NCI-H446 (cell line): ENCODE measurements around the gene DLGAP1.
A peak's percentile ranks its signal among the peaks of the same experiment; 100 is the strongest.
"Not testable (repeated sequence)": the region's sequence is repeated elsewhere in the genome, so short reads cannot be mapped to it uniquely, and the experiment has no call there.

ENCODE experiments used
- DNase-seq, 2 experiments: peaks; one replicate each; lab custom pipeline; 2025; lab: John Stamatoyannopoulos, UW

DLGAP1 gene

DNA sequence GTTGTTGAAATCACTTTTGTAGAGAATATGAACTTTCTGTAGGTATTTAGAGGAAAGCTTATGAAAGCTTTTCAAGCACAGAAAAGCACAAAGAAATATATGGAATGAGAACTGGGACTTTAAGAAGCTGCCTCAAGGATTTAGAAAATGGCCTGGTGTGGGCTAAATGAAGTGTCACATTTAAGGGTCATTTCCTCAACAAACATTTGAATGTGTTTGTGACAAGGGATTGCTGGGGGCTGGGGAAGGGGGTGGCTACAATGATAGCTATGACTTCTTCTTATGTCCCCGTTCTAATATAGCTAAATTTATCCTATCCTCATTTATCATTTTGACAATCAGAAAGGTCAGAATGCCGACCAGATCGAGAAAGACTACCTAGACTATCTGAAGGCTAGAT lies 69.2 kb downstream of the DLGAP1 start:
- no peak for DNase-seq

DNA sequence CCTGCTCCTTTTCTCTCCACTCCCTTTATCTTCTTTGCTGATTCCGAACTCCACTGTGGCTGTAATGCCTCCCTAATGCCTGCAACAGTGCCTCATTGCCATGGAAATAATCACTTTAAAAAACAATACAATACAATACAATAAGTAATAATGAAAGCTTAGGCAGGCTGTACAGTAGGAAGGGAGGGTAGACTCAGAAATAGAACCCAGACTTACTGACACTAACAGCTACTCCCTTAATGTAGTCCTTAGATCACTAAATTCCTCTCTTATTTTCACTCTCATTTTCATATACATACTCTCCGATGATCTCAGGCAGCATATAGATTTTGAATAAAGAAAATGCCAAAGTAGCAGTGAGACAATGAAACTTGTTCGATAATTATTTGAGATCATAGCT lies 70.2 kb downstream of the DLGAP1 start:
- no peak for DNase-seq

DNA sequence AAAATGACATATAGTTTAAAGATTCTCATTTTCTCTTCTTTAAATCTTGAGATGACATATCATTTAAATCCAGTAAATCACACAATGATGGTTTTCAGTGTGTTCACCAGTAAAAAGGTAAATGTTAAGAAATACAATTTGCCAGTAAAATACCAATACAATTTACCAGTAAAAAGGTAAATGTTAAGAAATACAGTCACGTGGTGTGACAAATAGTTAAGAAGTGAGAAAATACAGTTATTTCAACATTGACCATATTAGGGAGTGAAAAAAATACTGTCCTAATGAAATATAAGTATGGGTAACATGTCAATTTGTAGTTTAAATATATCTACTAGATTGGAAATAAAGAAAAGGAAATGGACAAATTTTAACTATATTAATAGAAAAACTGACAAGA lies 80.5 kb downstream of the DLGAP1 start:
- no peak for DNase-seq

DNA sequence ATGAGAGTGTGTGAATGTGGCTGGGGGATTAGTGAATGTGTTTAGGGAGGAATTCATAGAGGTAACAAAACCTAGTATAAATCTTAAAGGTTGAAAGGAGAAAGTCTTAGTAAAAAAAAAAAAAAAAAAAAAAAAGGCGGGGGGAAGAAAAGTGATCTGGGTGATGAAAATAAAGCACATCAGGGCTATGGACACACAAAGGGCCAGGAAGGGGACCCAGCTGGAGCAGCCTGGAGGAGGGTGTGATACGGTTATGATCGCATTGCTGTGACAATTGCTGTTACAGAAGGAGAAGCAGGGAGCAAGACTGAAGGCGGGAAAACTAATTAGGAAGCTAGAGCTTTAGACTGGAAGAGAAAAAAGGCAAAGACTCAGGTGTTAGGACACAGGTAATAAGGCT lies 85.4 kb downstream of the DLGAP1 start:
- no peak for DNase-seq

DNA sequence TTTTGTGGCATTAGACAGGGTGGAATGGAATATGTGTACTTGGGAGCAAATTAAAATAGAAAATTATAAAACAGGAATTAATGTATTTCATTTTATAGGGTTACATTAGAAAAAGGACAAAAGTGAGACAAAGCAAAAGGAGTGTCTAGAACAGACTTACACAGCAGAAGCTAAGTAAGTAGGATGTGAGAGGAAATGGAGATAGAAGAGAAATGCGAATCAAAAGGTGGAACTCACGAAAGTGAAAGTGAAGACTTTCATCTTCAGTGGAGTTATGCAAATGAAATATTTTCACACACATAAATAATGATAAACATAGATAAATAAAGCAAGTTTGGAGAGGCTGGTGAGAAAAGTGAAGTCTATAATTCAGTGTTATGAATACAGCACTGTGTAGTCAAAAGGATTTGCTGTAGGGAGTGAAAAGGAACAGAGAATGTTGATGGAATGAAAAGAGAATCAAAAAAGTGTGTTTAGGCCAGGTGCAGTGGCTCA lies 94.8 kb downstream of the DLGAP1 start:
- no peak for DNase-seq

DNA sequence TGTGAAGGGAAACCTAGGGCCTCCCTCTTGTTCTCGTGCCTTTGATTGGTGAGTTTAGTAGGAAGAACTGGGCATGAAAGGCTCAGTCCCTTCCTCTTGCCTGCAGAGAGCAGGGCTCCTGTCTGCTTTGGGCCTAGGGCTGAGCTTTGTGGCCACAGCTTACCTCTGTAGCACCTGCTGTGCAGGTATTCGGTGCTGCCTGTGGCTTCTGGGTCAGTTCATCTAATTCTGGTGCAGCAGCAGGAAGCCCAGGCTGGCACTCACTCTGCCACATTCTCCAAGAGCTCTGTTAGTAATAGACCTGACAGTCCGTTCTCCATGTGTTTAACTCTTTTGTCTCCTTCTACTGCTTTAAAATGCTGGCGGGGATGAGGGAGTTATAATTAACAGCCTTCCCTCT lies 96.5 kb downstream of the DLGAP1 start:
- no peak for DNase-seq

DNA sequence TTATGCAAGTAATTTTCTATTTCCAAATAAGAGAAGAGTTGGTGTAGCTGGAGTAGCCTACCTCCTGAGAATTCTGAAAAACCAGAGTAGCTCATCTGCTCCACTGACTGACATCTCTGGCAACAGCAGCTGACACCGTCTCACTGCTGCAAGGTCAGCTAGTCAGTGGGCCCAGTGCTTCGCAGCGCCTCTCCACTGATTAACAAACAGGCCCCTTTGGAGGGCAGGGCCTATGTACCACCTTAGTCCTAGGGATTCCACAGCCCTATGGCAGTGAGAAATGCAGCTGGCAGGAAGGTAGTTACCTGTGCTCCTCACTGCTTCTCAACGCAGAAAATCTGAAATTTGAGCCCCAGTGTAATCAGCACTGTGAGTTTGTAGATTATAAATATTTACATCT lies 97.5 kb downstream of the DLGAP1 start:
- no peak for DNase-seq

DNA sequence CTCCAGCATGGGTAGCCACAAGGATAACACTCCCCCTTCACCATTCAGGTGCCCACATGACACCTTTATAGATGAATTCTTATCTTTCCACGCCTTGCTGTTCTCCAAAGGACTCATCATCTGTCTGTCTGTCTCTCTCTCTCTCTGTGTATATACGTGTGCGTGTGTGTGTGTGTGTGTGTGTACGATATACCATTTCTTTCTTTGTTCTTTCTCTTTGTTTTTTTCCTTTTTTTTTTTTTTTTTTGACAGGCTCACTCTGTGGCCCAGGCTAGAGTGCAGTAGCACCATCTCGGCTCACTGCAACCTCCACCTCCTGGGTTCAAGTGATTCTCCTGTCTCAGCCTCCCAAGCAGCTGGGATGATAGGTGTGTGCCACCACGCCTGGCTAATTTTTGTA lies 98.2 kb downstream of the DLGAP1 start:
- no peak for DNase-seq

DNA sequence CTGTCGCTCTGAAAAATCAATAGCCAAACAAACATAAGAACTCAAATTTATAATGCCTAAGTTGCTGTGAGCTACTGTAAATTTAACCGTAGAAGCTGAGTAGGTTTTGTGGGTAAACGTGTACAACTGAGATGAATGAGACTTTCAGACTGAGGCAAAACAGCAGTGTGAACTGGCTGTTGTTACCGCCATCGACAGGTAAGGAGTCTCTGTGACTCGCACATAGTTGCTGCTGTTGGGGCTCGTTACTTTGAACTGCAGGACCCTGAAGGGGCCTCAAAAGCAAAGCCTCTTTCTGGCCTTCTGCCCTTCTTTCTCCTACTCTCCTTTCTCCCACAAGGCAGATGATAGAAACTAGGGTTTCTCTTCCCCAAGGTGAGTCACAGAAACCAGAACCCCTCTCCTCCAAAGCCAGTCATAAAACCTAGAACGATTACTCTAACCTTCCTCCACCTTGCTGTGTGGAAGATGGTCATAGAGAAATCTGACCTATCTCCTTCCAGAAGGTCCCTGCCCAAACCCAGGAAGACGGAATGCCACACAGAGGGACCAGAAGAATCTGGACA lies 101.2 kb downstream of the DLGAP1 start:
- no peak for DNase-seq

DNA sequence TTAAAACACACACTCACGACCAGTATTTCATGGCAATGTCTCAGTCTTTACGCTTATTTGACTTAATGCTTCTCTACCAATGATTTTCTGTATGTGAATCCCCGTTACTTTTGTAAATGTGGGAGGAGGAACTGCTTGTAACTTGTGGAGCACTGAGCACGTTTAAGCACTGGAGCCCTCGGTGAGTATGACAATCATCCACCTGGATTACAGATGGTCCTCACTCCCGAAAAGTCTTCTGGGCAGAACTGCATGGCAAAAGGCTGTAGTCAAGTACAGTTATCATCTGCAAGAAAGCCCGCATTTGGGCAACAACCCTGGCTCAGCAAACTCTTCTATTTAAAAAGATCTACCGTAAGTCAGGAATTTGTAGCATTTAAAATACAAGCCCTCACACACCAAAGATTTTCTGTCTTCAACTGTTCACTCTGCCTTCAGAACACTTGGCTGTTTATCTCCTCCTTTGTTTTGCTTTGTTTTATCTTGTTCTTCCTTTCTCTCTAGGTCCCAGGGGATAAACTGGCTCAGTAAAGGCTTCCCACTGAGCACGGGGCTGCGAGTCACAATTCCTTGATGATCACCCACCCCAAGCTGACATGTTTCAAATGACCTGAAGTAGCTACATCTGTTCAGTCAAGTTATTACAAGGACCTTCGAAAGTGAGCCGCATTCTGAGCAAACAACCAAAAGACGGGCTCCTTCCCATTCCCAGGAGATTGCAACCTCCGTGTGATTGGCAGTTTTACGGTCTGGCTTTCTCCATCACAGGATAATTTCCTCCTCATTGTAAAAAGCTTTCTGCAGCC lies 102.2 kb downstream of the DLGAP1 start:
- peak; percentile 27 to 59 for DNase-seq

DNA sequence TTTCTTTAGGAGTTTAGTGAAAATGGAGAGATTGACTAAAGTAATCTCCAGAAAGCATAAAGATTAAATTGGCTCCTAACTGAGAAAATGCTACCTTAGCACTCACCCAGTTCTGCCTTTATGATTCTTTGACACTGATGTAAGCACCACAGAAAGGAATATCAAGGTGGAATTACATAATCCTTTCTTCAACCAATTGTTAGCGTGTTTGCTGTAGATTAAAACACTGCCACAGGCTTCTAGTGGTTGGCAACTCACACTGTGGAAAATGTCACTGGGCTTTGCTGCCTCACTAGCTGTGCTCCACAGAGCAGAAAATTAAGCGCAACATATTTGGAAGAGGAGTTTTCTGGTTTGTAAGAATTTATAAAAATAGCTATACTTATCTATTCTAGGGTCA lies 104.1 kb downstream of the DLGAP1 start:
- DNase-seq: peak in 1 of 2 experiments; percentile 22

DNA sequence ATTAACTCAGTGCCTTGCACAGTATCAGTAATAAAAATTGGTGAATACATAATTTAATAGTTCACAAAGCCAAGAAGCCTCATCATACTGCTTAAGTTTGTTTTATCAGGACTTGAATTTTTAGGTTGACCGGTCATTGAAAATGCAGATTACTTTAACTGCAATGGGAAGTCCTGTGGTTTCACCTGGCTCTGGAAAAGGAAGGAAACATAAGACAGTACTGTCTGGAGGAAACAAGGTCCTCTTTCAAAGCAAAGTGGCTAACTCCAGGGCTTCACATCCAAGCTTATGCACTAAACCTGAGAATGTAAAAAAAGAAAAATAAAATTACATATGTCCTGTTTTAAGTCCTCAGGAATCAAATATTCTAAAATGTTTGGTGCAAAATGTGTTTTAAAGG lies 119.7 kb downstream of the DLGAP1 start:
- no peak for DNase-seq

DNA sequence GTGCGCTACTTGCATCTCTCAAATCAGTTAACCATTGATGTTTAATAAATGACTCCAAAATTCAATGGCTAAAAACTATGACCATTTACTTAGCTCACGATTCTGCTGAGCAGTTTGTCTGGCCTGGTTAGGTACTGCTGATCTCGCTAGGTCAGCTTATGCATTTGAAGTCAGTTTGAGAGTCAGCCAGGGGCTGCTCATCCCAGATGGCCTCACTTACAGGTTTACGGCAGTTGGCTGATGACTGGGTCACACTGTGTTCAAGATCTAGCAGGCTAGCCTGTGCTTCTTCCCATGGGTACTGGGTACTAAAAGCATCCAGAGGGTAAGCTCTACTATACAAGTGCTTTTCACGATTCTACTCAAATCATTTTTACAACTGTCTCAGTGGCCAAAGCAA lies 122.1 kb downstream of the DLGAP1 start:
- DNase-seq: no peak

DNA sequence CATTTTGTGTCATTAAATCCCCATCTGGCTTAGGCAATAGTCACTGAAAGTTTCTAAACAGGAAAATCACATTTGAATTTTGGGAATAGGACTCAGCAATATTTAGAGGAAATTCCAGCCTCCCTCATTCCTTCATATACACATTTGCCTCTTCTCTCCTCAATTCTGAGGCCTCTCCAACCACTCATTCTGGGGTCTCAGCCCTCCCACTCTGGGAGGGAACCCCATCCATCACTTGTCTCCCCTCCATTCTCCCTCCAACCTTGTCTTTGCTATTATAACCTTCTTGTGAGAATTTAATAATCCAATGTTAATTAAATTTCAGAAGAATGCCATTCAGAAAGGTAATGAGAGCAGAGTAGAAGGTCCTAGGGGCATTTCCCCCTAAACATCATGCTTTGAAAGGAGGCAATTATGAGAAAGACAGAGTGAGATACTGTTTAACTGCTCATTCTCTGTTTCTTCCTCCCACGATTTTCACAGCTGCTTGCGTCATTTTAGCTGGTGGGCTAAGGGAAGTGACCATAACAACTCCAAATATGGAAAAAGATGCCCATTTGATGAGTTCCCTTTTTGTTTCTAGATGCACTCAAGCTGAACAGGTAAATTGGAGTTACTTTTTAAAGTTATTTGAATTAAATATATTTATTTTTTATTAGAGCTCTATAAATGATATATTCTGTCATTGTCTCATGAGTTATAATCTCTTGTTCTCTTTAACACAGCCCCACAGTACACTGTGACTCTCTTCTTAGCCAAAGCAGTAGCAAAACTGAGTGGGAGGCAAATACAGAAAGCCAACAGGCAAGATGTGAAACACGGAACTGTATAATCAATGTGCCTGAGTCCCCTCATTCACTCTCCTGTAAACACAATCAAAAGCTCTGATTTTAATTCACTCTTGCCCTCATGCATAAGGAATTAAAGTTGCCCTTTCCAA lies 135.1 kb downstream of the DLGAP1 start:
- DNase-seq: no peak

DNA sequence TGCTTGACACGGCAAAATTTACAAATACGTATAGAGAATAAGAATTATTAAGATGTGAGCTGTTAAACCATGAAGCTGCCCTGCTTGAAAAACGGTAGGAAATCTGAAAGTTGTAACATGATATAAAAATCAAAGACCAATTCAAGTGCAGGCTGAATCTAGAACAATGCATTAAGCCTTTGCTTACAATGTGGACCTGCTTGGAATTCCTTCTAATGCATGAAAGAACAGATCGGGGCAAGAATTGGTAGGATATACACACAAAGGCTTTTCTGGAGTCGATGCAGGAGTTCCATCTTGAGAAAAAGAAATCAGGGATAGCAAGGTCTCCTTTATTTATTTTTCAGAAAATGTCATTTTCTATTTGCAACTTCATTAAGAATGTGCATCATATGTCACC lies 136.8 kb downstream of the DLGAP1 start:
- DNase-seq: no peak

DNA sequence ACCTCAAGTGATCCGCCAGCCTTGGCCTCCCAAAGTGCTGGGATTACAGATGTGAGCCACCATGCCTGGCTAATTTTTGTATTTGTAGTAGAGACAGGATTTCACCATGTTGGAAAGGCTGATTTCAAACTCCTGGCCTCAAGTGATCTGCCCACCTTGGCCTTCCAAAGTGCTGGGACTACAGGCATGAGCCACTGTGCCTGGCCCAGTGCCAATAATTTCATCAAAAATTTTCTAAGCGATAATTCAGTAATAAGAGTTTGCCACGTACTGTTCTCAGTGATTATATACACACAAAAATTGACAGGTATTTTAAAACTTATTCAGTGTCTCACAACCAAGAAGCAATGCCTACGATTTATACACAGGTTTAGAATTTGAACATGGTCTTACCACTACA lies 143.2 kb downstream of the DLGAP1 start:
- DNase-seq: not testable (repeated sequence)

DNA sequence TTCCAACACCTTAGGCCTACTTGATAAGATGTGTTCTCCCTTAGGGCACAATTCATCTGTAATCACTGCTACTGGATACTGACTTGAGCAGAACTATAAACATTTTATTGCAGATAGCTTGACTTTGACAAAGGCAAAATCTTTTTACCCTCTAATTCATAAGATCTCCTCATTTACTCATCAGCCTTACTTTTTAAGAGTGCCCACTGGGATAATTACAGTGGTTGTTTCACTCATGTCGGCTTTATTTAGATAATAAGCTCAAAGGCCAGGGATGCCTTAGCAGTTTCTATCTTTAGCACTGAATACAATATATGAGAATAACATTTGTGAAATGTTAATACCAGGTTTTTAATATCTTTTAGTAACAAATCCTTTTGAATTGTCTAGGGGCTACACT lies 144.0 kb downstream of the DLGAP1 start:
- DNase-seq: no peak

DNA sequence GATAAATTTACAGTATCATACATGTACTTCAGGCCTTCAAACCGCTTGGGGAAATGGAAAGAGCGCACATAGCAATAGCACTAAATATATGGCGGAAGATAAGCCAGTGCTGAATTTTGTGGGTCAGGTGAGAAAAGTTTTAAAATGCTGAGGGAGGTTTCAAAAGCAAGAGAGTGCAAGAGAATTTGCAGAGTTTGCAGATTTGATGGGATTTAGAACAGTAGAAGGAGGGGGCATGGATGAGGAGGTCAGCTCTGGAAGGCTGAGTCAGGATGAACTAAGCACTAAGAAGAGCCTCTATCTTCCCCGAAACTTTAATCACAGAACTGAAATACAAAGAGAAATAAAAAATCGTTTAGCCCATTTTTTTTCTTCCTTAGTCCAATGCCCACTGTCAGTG lies 145.9 kb downstream of the DLGAP1 start:
- DNase-seq: no peak

DNA sequence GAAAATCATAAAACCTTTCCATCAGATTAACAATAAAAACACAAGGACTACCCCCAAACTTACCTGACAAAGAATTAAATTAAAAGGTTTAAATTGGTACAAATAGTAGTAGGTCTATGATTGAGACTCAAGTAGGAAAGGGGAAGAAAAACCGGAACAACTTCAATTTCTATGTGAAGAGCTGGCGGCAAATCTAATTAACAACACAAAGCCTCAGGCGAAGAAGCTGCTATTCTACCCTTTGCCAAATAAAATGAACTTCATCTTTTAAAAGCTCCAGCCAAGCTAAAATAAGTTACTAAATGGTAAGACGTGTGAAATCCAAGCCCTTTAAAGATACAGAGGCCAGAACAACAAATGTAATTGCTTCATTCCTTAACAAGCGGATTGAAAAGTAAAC lies 146.5 kb downstream of the DLGAP1 start:
- DNase-seq: no peak

DNA sequence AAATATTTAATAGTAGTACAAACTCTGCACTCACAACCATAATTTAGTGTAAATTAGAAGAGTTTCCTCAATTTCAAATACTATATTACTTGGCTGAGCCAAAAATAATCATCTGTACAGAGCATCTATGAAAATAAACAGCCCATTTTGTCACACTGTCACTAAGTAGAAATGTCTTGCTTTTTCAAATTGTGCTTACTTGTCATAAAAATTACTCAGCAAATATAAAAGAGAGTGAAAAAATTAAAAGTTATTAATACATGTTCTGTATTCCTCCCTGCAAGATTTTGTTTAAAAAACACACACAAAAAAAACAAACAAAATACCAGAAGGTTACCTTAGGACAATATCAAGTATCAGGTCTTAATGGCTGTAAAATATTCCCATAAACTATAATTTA lies 155.7 kb downstream of the DLGAP1 start:
- no peak for DNase-seq

DNA sequence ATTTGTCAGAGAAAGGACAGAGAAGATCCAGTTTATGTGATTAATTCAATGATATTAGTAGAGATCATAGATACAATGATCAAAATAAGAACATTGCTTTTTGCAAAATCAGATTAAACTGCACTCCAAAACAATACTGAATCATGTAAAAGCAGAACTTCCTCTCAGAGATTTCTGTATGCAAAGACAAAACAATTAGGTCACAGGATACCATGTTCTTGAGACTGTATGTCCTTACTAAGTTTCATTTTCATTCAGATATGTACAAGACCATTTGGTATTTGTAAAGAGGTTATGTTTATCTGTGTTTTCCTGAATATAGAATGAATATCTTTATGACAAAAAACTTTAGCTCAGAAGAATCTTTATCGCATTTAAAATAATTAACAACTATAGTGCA lies 161.8 kb downstream of the DLGAP1 start:
- no peak for DNase-seq

DNA sequence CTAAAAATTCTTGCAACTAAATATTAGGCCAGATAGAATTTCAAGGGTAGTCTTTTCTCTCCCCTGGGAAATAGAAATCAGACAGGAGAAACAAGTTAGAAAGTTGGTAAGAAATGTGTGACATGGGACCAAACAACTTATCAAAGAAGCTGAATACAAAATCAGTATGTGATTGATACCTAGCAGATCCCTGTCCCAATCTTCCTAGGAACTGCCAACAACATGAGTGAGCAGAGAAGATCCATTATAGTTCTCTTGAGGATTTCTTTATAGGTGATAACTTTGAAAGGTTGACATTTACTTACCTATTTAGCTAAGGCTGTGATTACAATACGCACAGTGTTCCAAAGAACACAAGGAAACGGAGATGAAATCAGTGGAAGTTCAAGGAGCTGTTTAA lies 162.4 kb downstream of the DLGAP1 start:
- no peak for DNase-seq

DNA sequence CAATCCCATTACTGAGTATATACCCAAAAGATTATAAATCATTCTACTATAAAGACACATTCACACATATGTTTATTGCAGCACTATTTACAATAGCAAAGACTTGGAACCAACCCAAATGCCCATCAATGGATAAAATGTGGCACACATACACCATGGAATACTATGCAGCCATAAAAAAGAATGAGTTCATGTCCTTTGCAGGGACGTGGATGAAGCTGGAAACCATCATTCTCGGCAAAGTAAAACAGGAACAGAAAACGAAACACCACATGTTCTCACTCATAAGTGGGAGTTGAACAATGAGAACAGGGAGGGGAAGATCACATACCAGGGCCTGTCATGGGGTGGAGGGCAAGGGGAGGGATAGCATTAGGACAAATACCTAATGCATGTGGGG lies 167.8 kb downstream of the DLGAP1 start:
- DNase-seq: not testable (repeated sequence)
